GM12891 (cell line): ENCODE measurements around the gene TPCN2.

Experiments
- DNase-seq: peaks from one replicate; pipeline ENCODE4 v3.0.0; 2011; ENCODE audit warnings: low spot score; ENCODE audit not compliant: insufficient read length
- FAIRE-seq: peaks from 2 replicates; lab custom pipeline; 2011; peaks lifted over from hg19 to GRCh38; lab: Jason Lieb, UNC
- PAX5 ChIP-seq: IDR thresholded peaks from 2 replicates; pipeline ENCODE4 v1.6.1; 2011; ENCODE audit warnings: low read length, moderate library complexity, mild to moderate bottlenecking; ENCODE audit not compliant: insufficient read depth, severe bottlenecking
- POLR2A ChIP-seq: IDR thresholded peaks from 2 replicates; pipeline ENCODE4 v1.6.1; 2011; ENCODE audit warnings: low read depth, low read length, control low read depth
- POLR2AphosphoS5 ChIP-seq: IDR thresholded peaks from 2 replicates; pipeline ENCODE4 v1.6.1; 2011; ENCODE audit warnings: low read depth, low read length, control low read depth
- POU2F2 ChIP-seq: IDR thresholded peaks from 2 replicates; pipeline ENCODE4 v1.6.1; 2011; ENCODE audit warnings: low read depth, mild to moderate bottlenecking, control low read depth, low read length, moderate library complexity
- SPI1 ChIP-seq: IDR thresholded peaks from 2 replicates; pipeline ENCODE4 v1.6.1; 2011; ENCODE audit warnings: low read depth, low read length, control low read depth
- TAF1 ChIP-seq: IDR thresholded peaks from 2 replicates; pipeline ENCODE4 v1.6.1; 2011; ENCODE audit warnings: low read depth, low read length, control low read depth

Gene TPCN2

GRCh38 chr11:69155302-69156234 is 106.8 kb downstream of the TPCN2 start, which contains the start of gene SMIM38:
Gene SMIM38, plus strand, starts transcription at chr11:69155935. Its CDS starts 1,912 bp downstream, at chr11:69157847.
- TF ChIP-seq POLR2A, result no peak
- TF ChIP-seq TAF1, result no peak
- TF ChIP-seq POLR2AphosphoS5, result no peak; the same call in 1 of the 2 replicates

GRCh38 chr11:69156235-69156639 is 107.5 kb downstream of the TPCN2 start:
- TF ChIP-seq POU2F2 (no peak), SPI1 (no peak), TAF1 (no peak), POLR2AphosphoS5 (no peak), PAX5 (no peak), POLR2A (no peak)
- FAIRE-seq, result no peak
- no peak for DNase-seq

More at GRCh38 chr11:69155302-69156234, 106.8 kb downstream of the TPCN2 start, which contains the start of gene SMIM38:
- DNase-seq (no peak), FAIRE-seq (no peak)

DNA sequence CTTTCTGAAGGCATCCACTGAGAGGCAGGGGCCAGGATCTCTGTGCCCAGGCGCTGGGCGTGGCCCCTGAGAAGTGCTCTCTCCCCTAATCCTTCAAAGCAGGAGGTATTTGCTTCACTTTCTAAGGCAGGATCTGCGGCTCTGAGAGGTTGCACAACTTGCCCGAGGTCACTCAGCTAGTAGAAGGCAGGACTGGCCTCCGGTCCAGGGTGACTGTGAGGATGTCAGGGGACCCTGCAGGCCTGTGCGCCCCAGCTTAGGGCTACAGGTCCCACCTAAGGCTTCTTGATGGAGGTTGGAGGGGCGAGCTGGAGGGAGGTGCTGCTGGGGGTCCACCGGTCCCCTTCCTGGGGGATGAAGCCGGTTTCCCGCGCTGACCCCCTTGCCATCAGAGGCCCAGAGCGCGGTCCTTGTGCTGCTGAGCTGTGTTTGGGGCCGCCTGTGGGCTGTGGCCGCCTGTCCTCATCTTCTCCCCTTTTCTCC is 108.0 kb downstream of the TPCN2 start:
- FAIRE-seq, result no peak
- DNase-seq, result no peak
- TF ChIP-seq SPI1 (no peak), POLR2A (no peak), PAX5 (no peak), POU2F2 (no peak), TAF1 (no peak), POLR2AphosphoS5 (no peak)

DNA sequence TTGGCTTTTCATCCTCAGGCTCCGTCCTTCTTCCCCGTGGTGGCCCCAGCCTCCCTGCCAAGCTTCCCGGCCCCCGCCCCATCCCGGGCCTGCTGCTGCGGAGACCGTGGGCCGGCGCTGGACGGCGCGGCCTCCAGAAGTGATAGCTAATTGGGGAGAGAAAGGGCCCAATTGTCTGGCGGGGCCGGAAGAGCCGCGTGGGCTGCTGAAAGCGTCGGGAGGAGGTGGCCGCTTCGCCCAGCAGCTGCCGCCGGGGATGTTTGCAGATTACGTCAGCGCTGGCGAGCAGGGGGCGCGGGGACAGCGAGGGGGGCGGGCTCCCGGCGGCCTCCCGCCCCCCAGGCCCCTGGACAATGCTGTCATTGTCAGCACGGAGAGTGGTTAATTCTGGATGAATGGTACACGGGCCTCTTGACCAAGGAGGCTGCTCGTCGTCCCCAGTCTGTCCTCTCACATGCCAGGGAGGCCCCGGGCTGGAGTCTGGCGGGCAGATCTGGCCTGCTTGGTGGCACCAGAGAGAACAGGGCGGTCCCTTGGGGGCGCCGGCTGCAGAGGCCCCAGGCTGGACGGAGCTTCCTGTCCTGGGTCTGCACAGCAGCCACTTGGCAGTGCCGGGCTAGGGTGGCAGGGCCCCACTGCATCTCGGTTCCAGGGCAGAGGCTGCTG is 108.6 kb downstream of the TPCN2 start:
- no peak for DNase-seq
- no peak for FAIRE-seq

GRCh38 chr11:69157822-69158231 is 109.1 kb downstream of the TPCN2 start:
- FAIRE-seq (no peak), DNase-seq (no peak)
- TF ChIP-seq POLR2A, result no peak
- TF ChIP-seq SPI1, result no peak
- no peak for TF ChIP-seq PAX5
- TF ChIP-seq TAF1, result no peak
- TF ChIP-seq POU2F2, result no peak
- TF ChIP-seq POLR2AphosphoS5, result no peak

More for the DNA sequence above, 108.6 kb downstream of the TPCN2 start:
- TF ChIP-seq TAF1 (no peak), SPI1 (no peak)

GRCh38 chr11:69158301-69159149 is 109.8 kb downstream of the TPCN2 start:
- DNase-seq (no peak), FAIRE-seq (no peak)
- no peak for TF ChIP-seq PAX5
- no peak for TF ChIP-seq POLR2A
- TF ChIP-seq POU2F2, result no peak
- no peak for TF ChIP-seq POLR2AphosphoS5
- TF ChIP-seq SPI1, result no peak
- no peak for TF ChIP-seq TAF1

GRCh38 chr11:69159150-69159852 is 110.6 kb downstream of the TPCN2 start:
- DNase-seq, result no peak
- TF ChIP-seq SPI1 (no peak), POU2F2 (no peak), POLR2A (no peak), TAF1 (no peak), PAX5 (no peak), POLR2AphosphoS5 (no peak)
- no peak for FAIRE-seq

DNA sequence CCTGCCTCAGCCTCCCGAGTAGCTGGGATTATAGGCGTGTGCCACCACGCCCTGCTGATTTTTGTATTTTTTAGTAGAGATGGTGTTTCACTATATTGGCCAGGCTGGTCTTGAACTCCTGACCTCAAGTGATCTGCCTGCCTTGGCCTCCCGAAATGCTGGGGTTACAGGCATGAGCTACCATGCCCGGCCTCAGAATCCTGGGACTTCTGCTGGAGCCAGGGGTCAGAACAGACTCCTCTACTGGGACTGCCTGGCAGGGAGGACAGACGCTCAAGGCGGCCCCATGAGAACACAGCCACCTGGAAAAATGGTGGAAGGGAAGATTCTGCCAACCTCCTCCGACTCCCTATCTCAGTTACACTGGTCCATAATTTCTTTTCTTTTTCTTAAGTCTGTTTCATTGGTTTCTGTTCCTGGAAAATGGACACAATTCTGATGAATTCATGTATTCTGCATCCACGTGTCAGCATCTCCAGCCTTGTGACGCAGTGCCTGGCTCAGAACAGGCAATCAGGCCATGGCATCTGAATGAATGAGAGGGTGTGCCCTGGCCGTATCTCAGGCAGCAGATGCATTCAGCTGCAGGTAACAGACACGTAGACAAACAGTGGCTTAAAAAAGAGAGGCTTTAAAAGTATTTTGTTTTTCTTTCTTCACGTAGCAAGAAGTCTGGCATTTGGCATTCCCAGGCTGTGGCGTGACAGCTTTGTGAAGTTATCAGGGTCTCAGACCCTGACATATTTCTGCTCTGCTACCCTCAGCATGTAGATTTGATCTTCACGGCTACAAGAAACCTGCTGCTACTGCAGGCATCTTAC is 111.8 kb downstream of the TPCN2 start:
- no peak for TF ChIP-seq PAX5
- TF ChIP-seq TAF1, result no peak
- no peak for TF ChIP-seq SPI1
- no peak for TF ChIP-seq POLR2A
- no peak for TF ChIP-seq POLR2AphosphoS5
- TF ChIP-seq POU2F2, result no peak
- DNase-seq (no peak), FAIRE-seq (no peak)
